LNCaP clone FGC (cell line): ENCODE measurements around the gene TENM4.

Experiments used
- DNase-seq: peaks from one replicate; pipeline ENCODE4 v3.0.0-alpha.2; 2011; ENCODE audit warnings: low read depth
- H3K4me3 ChIP-seq: 2 replicates; pipeline ENCODE4 v1.5.1; 2011; ENCODE audit warnings: mild to moderate bottlenecking, low read depth, low read length, control low read depth
- TF ChIP-seq, protein P1 (sequence below): IDR thresholded peaks from 2 replicates; pipeline ENCODE4 v1.5.1; 2012; ENCODE audit warnings: mild to moderate bottlenecking; ENCODE audit not compliant: control insufficient read depth, insufficient read depth; ENCODE audit errors: extremely low read depth

The TENM4 gene

GRCh38 chr11:78788533-78788932, 652.3 kb downstream of the TENM4 start:
- no peak overlapping the region for H3K4me3 ChIP-seq
- DNase-seq: no peak
- TF ChIP-seq, protein P1, sequence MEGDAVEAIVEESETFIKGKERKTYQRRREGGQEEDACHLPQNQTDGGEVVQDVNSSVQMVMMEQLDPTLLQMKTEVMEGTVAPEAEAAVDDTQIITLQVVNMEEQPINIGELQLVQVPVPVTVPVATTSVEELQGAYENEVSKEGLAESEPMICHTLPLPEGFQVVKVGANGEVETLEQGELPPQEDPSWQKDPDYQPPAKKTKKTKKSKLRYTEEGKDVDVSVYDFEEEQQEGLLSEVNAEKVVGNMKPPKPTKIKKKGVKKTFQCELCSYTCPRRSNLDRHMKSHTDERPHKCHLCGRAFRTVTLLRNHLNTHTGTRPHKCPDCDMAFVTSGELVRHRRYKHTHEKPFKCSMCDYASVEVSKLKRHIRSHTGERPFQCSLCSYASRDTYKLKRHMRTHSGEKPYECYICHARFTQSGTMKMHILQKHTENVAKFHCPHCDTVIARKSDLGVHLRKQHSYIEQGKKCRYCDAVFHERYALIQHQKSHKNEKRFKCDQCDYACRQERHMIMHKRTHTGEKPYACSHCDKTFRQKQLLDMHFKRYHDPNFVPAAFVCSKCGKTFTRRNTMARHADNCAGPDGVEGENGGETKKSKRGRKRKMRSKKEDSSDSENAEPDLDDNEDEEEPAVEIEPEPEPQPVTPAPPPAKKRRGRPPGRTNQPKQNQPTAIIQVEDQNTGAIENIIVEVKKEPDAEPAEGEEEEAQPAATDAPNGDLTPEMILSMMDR: no peak

DNA sequence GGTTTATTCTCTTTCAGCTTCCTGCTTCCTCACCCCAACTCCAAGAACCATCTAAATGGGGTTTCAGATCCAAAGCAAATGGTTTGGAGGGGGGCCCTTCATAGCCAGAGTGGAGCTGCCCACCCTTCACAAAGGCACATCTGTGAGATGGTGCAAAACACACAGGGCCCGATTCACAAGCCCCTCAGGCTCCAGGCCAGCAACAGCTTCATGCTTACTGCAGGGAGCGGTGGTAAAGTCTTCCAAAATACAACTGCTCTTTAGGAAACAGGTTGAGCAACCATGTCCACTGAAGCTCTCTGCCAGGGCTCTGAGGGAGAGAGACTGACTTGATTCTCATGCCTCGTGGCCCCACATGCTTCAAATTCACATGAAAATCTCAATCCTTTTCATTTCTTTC, 653.1 kb downstream of the TENM4 start:
- TF ChIP-seq, protein P1: no peak
- no peak overlapping the region for H3K4me3 ChIP-seq
- DNase-seq: no peak

- TF ChIP-seq, protein P1: no peak
- no peak overlapping the region for H3K4me3 ChIP-seq
- no peak for DNase-seq
Observed at GRCh38 chr11:78786746-78787145, 654.1 kb downstream of the TENM4 start.

DNA sequence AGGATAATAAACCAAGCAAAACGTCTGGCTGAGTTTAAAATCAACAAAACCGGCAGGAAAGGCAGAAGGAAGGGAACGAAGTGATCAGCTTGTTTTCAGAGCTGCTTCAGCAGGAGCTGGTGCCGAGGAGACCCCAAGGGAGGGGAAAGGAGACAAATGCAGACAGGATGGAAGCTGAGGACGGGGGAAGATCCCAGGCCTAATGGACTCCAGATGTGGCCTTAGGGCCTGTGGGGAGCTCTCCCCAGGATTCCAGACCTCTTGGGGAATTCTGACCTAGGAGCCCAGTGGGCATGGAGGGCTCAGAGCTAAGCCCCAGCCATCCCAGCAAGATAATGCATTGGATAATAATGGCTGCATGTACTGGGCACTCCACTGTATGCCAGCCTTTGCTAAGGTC, 654.7 kb downstream of the TENM4 start:
- H3K4me3 ChIP-seq: no peak overlapping the region
- DNase-seq: no peak
- TF ChIP-seq, protein P1: no peak

- DNase-seq: no peak
- TF ChIP-seq, protein P1: no peak
- no peak overlapping the region for H3K4me3 ChIP-seq
Observed at GRCh38 chr11:78784321-78785061, 656.3 kb downstream of the TENM4 start.

DNA sequence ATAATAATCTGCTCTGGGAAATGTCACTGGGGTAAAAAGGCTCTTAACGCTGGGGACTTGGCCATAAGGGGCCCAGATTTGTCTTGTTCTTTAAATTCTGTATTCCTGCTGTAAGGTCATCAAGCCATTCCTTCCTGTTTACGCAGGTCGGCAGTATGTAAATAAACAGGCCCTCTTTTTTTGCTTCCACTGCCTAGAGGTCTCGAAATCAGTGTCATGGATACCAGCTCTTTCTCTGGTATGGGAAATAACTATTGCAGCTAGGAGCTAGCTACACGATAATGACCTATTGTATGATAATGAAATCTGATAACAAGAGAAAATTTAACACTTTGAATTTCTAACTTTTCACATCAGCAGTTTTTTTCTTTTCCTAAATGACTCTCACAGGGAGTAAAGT, 657.0 kb downstream of the TENM4 start:
- no peak overlapping the region for H3K4me3 ChIP-seq
- TF ChIP-seq, protein P1: no peak
- no peak for DNase-seq

GRCh38 chr11:78783301-78783700, 657.5 kb downstream of the TENM4 start:
- TF ChIP-seq, protein P1: no peak
- no peak overlapping the region for H3K4me3 ChIP-seq
- DNase-seq: no peak
